Right ventricle myocardium superior (tissue), 1 donor: ENCODE results near the gene THSD7A. TPM values are rescaled to one million over a fixed set of nuclear protein-coding genes. Genes with fewer than 3 reads are reported as not detected.
A peak's percentile ranks its signal among the peaks of the same experiment; 100 is the strongest.
"Not testable (repeated sequence)": the region's sequence is repeated elsewhere in the genome, so short reads cannot be mapped to it uniquely, and the experiment has no call there.

Experiments
- ATAC-seq: fragments of 200-7000 bp; cut with Tn5 transposase; one replicate; pipeline ENCODE4 v1.9.1; 2020; ENCODE audit warnings: mild to moderate bottlenecking; ENCODE audit not compliant: poor library complexity
- DNase-seq: peaks from one replicate; pipeline ENCODE4 v3.0.0-alpha.2; 2020
- intact Hi-C: fragments of 100-400 bp; cut with DNase I; formaldehyde crosslinking; loops from one replicate; pipeline ENCODE4 v1.11.2; 2022
- total RNA-seq: library from RNA; stranded (reverse); fragmentation: NEBNext Ultra II Directional; extraction: Animal tissue kit (Norgen Biotek cat#: 25700); gene quantifications from one replicate; pipeline ENCODE4 v1.2.1, GENCODE V29; 2021
- donor health status: DM: no; HTN: yes; CAD: no; lungs with severe emphysema.

THSD7A gene
- total RNA-seq, 1 donor from 2014 or later: 0.70 TPM

GRCh38 chr7:11461946-11462345, 370.1 kb downstream of the THSD7A start:
- intact Hi-C loops: no loop called here
- ATAC-seq (no peak), DNase-seq (no peak)

GRCh38 chr7:11458736-11459483, 373.1 kb downstream of the THSD7A start:
- intact Hi-C loops: no loop called here
- ATAC-seq (no peak), DNase-seq (no peak)

- no peak for ATAC-seq
- no peak for DNase-seq
- intact Hi-C loops: no loop called here
Observed at GRCh38 chr7:11457419-11457818, 374.6 kb downstream of the THSD7A start.

GRCh38 chr7:11456574-11456973, 375.4 kb downstream of the THSD7A start:
- ATAC-seq (no peak), DNase-seq (no peak)
- intact Hi-C loops: no loop called here

DNA sequence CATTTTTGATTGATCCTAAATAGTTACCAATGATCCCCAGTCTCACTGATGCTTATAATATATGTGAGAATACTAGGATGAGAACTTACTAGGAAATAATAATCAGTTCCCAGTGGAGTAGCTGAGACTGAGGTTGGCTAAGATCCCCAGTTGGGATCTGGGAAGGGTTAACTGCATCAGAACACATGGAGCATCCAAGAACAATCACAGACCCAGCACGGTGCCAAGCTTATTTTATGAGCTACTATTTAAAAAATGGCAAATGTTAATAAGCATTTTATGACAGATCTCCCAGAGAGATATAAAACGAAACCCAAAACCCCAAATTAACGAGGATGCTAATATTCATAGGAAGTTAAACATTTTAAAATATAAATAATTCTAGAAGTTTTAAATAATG, 379.5 kb downstream of the THSD7A start:
- ATAC-seq: no peak
- no peak for DNase-seq
- intact Hi-C loops: no loop called here

DNA sequence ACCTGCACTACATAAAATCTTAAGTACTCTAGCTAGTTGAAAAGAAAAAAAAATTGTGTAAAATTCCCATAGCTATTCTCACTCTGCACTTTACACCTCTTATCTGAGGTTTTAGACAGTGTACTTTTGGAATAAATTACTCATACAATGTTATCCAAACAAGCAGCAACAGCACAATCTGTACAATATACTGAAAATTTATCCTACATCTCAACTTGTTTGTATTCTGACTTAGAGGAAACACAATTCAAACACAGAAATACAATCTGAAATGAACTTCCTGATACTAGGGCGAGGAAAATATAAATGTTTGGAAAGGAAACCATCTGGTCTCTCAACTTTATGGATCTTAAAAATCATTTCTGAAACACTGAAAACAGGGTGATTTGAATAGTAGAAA, 381.7 kb downstream of the THSD7A start:
- DNase-seq: no peak
- no peak for ATAC-seq
- intact Hi-C loops: no loop called here

GRCh38 chr7:11449316-11449715, 382.7 kb downstream of the THSD7A start:
- intact Hi-C loops: no loop called here
- ATAC-seq (no peak), DNase-seq (no peak)

DNA sequence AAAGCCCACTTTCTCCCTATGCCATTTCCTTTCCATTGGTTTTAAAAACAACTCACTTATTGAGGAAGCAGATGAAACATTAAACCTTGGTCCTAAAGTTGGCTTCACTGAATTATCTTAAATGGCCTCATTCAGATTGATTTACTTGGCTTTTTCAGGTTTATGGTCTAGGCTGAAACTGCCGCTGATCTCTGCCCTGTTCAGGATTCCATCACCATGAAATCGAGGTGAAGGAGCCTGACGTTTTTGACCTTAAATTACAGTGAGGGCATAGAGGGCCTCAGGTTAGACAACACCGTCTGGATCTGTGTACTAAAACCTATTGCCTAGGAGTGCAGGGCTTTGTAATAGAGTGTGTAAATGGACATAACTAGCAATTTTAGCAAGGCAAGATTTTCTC, 383.7 kb downstream of the THSD7A start:
- DNase-seq (no peak), ATAC-seq (no peak)
- intact Hi-C loops: no loop called here

DNA sequence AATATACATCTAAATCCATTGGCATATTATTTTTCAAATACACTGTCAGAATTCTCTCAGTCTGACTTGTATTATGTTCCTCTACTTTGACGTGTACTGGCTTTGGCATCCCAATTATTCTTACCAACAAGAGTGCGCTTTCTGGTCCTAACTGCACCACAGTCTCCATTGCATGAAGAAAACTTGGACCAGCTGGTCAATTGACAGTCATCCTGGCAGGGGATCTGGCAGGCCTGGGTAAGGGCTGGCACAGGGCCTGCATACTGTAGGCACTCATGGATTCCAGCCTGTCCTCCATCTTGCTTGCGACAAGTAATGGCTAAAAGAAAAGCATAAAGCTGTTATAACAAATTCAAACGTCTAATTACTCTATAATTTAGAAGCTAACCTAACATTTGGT, 384.9 kb downstream of the THSD7A start:
- ATAC-seq: no peak
- no peak for DNase-seq
- intact Hi-C loops: no loop called here

- DNase-seq, intact Hi-C loops, ATAC-seq: not testable (repeated sequence)
Observed at GRCh38 chr7:11443934-11444333, 388.1 kb downstream of the THSD7A start.

DNA sequence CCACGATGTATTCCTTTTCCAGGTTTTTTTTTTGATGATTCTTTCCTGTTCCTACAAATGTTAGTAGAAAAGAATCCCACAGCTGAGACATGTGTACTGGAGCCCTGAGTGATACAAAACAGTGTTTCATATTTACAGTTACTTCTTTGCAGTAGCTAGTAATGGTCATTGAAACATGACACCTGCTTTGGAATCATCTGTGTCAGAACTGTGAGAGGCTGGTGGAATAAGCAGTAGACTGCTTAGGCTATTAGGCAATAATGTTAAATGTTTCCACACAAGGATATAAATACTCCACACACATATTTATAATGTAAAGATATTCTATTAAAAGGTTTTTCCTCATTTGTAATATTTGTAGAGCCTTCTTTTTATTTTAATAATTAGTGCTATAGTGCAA, 394.0 kb downstream of the THSD7A start:
- ATAC-seq (no peak), DNase-seq (no peak)
- intact Hi-C loops: no loop called here

DNA sequence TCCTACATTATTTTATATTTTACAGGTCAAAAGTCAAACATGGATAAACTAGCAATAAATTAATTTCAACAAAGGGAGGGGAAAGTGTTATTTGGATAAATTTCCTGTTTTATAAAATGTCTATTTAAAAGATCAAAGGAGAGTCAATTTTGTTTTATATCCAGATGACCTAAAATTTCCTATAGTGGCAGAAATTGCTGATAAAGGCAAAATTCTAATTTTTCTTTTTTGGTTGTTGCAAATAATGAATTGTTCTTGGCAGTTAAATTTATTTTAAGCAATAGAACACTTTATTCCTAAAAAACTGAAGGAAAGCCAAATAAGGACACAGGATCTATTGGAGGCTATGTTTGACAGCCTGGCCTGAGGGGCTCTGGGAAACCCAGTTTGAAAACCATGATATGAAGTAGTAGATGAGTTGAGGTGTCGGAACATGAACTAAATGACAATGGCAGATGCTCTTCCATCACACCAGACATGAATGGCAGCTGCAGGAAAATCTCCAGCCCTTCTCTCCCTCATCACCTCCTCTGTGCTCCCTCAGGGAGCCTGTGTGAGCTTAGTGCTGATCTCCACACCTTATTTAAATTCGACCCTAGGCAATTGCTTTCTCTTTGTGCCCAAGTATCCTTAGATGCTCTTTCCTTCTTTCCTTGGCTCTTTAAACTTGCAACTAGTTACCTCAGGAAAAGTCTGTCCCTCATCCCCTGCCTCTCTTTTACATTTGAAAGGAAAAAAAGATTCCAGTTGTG, 395.0 kb downstream of the THSD7A start:
- intact Hi-C loops: no loop called here
- ATAC-seq (no peak), DNase-seq (no peak)

DNA sequence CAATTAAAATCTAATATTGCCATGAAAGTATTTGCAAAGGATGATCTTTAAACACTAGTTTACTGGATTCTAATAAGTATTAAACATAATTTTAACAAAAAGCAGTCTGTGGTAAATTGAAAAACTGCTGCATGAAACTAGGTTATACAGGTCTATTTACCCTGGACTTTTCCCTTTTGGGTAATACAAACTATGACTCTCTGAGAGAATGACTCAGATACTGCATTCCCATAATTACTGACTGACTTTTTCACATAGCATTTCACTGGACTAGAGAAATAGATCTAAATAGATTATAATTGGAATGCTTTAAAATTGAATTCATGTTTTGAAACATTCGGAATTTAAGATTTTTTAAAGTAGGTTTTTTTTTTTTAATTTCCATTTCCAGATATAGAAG, 395.7 kb downstream of the THSD7A start:
- intact Hi-C loops: no loop called here
- ATAC-seq: no peak
- no peak for DNase-seq

- no peak for ATAC-seq
- intact Hi-C loops: no loop called here
- no peak for DNase-seq
Observed at GRCh38 chr7:11434366-11434765, 397.6 kb downstream of the THSD7A start.

DNA sequence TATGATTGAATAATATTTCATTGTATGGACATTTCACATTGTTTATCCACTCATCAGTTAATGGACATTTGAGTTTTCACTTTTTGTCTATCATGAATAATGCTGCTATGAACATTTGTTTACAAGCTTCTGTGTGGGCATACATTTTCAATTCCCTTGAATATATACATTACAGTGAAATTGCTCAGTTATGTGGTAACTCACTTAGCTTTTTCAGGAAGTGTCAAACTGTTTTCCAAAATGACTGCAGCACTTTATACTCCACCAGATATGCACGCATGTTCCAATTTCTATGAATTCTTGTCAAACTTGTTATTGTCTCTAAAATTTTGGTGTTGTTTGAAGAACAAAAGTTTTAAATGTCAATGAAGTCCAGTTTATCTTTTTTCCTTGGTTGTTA, 401.2 kb downstream of the THSD7A start:
- intact Hi-C loops: no loop called here
- no peak for ATAC-seq
- no peak for DNase-seq

- DNase-seq (no peak), ATAC-seq (peak; percentile 38)
- intact Hi-C loops: no loop called here
Observed at GRCh38 chr7:11430112-11430511, 401.9 kb downstream of the THSD7A start.

DNA sequence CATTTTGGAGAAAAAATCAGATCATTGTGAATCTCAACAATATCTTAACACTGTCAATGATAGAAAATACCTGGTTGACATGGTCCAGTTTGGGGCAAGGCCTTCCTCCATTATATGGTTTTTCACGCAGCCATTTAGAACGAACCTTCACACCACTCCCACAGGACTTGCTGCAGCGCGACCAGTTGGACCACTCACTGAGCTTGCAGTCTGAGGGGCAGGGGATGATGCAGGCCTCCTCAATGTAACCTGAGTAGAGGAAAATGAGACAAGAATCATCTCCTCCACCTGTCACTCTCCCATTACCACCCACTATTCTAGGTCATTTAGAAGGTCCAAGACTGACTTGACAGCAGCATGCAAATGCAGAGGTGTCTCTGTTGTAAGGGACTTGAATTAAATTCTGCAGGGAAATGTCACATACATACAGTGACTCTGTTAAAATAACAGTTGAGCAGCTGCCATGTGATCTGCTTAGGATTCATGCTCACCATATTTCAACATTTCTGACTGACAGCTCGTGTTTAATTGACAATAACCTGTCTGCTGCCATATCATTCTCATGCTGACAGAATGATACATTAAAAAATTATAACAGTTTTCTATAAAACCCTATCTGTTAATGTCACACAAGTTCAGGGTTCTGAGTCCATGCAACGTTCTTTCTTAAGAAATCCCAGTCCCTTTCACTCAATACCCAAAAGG, 403.0 kb downstream of the THSD7A start:
- no peak for ATAC-seq
- DNase-seq: no peak
- intact Hi-C loops: loop anchor here (5.0 to 10.0 kb wide), 2 partner anchors 893 to 1066 kb away; no protein-coding TSS in a partner anchor

- no peak for DNase-seq
- intact Hi-C loops: loop anchor here (5.0 to 10.0 kb wide), 2 partner anchors 895 to 1067 kb away; no protein-coding TSS in a partner anchor
- no peak for ATAC-seq
Observed at GRCh38 chr7:11427686-11428273, 404.2 kb downstream of the THSD7A start.

GRCh38 chr7:11424006-11424405, 408.0 kb downstream of the THSD7A start:
- ATAC-seq: no peak
- no peak for DNase-seq
- intact Hi-C loops: loop anchor here (10.0 kb wide), 1 partner anchor 1071 kb away; no protein-coding TSS in a partner anchor
